Ectodermal cell (in vitro differentiated cells): ENCODE data around the gene KRTAP10-4.
"Not testable (repeated sequence)": the region's sequence is repeated elsewhere in the genome, so short reads cannot be mapped to it uniquely, and the experiment has no call there.

Experiments used
- H3K27ac ChIP-seq: 2 replicates; pipeline ENCODE4 v1.7.0; 2013; ENCODE audit warnings: mild to moderate bottlenecking, low read depth, low read length; ENCODE audit not compliant: insufficient read depth, poor library complexity, severe bottlenecking
- H3K27me3 ChIP-seq: 2 replicates; pipeline ENCODE4 v1.7.0; 2013; ENCODE audit warnings: mild to moderate bottlenecking, low read length; ENCODE audit not compliant: insufficient read depth, control insufficient read depth, poor library complexity, severe bottlenecking
- H3K36me3 ChIP-seq: one replicate; pipeline ENCODE4 v1.7.0; 2013; ENCODE audit warnings: low read length; ENCODE audit not compliant: control insufficient read depth, insufficient read depth
- H3K4me1 ChIP-seq: one replicate; pipeline ENCODE4 v1.7.0; 2013; ENCODE audit warnings: low read length; ENCODE audit not compliant: control insufficient read depth, insufficient read depth
- H3K4me3 ChIP-seq: 2 replicates; pipeline ENCODE4 v1.7.0; 2013; ENCODE audit warnings: low read depth, low read length, control low read depth; ENCODE audit not compliant: insufficient read depth
- H3K9me3 ChIP-seq: 2 replicates; pipeline ENCODE4 v1.7.0; 2013; ENCODE audit warnings: mild to moderate bottlenecking, low read length, moderate library complexity; ENCODE audit not compliant: control insufficient read depth
- WGBS, 2 experiments: methylation state at CpG; one replicate each; pipeline ENCODE4 v1.1.7; 2013; ENCODE audit warnings: missing lambda C conversion rate in 2 of 2; 5-methylcytosine and 5-hydroxymethylcytosine counted together

Gene KRTAP10-4

DNA sequence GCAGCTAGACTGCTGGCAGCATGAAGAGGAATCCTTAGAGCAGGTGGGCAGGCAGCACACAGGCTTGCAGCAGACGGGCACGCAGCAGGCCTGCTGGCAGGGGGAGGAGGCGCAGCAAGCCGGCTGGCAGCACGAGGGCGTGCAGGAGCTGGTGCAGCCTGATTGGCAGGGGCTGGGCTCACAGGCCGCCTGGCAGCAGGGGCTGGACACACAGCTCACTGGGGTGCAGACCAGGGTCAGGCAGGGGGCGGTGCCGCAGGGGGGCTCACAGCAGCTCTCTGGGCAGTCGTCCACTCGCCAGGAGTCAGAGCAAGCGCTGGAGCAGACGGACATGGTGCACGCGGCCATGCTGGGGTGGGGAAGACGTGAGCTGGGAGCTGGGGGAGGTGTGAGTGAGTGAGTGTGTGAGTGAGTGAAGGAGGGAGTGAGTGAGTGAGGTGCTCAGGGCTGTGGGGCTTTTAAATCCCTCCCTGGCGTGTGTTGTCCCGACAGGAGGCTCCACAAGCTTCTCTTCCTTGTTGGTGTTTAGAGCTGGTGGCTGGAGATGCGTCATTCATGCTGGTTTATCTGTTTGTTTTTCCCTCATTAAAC lies 6.8 kb downstream of the KRTAP10-4 start, which contains the start of gene KRTAP10-5:
TSS of gene KRTAP10-5 (minus strand) at position 374 of the 591 bp plus-strand sequence. CDS start at position 348, 26 bp downstream.
- H3K27me3 ChIP-seq, H3K4me1 ChIP-seq, H3K27ac ChIP-seq, H3K4me3 ChIP-seq, H3K36me3 ChIP-seq, H3K9me3 ChIP-seq: not testable (repeated sequence)
- WGBS, 2 experiments, result 81 to 83% methylated on average over 19 of the region's 19 CpGs

GRCh38 chr21:44581158-44581557 lies 7.6 kb downstream of the KRTAP10-4 start:
- Histone ChIP-seq H3K36me3 (no peaks in the 10 kb centered on the region), H3K27me3 (no peaks in the 10 kb centered on the region), H3K4me1 (peaks cover 4% of the 10 kb centered on the region), H3K9me3 (no peaks in the 10 kb centered on the region), H3K27ac (no peak overlapping the region), H3K4me3 (no peak overlapping the region)
- 93 to 97% methylated on average over 3 of the region's 3 CpGs for WGBS, 2 experiments

DNA sequence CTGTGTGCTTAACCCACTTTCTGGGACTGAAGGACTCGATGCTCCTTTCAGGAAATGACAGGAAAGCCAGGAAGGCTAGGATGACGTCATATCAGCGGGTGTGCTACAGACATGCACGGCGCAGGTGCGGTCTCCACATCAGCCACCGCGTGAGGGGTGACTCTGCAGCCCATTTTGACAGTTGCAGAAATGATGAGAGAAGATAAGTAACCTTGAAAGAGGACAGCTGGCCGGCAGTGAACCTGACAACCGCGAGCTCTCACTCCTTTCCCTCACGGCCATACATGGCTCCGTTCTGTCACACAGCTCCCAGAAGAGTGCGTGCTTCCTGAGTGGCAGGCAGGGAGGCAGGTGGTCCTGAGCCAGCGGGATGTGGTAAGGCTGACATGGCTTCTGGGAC lies 8.5 kb downstream of the KRTAP10-4 start:
- Histone ChIP-seq H3K9me3 (no peaks in the 10 kb centered on the region), H3K27me3 (no peaks in the 10 kb centered on the region), H3K4me1 (peaks cover 4% of the 10 kb centered on the region), H3K27ac (no peak overlapping the region), H3K36me3 (no peaks in the 10 kb centered on the region), H3K4me3 (no peak overlapping the region)
- 88 to 89% methylated on average over 15 of the region's 15 CpGs for WGBS, 2 experiments

DNA sequence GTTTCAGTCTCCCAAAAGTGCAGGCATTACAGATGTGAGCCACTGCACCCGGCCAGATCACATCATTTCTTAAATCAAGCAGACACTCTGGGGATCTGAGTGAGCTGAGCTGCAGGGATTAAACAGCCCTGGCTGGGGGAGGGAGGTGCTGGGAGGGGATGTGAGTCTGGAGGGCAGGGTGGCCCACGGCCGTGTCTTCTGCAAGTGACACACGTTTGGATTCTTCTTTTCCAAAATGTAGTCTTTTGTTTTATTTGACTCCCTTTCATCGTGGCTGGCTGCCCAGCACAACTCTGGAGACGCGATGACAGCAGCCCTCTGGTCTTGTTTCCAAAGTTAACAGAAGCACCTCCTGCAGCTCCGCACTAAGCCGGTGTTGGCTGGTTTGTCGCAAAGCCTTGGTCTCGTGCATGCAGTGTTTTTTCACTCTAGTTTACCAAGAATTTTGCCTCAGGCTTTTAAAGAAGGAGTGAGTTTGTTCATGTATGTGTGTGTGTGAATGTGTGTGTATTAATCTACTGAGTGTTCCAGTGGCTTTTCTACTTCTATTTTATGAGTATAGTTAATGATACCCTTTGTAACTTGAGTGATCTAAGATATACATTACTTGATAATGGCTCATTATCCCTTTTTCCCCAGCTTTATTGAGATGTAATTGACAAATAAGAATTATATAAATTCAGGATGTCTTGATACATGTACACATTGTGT lies 9.7 kb downstream of the KRTAP10-4 start:
- Histone ChIP-seq H3K27me3 (no peaks in the 10 kb centered on the region), H3K4me1 (peaks cover 4% of the 10 kb centered on the region), H3K4me3 (no peak overlapping the region), H3K36me3 (no peaks in the 10 kb centered on the region), H3K27ac (peak overlapping the region; percentile 50), H3K9me3 (no peaks in the 10 kb centered on the region)
- WGBS, 2 experiments, result 21 to 23% methylated on average over 11 of the region's 11 CpGs

GRCh38 chr21:44583800-44584147 lies 10.2 kb downstream of the KRTAP10-4 start:
- Histone ChIP-seq H3K4me3 (no peak overlapping the region), H3K36me3 (no peaks in the 10 kb centered on the region), H3K27ac (no peak overlapping the region), H3K27me3 (no peaks in the 10 kb centered on the region), H3K9me3 (no peaks in the 10 kb centered on the region), H3K4me1 (peaks cover 4% of the 10 kb centered on the region)
- 93% methylated on average over 5 to 6 of the region's 6 CpGs for WGBS, 2 experiments

DNA sequence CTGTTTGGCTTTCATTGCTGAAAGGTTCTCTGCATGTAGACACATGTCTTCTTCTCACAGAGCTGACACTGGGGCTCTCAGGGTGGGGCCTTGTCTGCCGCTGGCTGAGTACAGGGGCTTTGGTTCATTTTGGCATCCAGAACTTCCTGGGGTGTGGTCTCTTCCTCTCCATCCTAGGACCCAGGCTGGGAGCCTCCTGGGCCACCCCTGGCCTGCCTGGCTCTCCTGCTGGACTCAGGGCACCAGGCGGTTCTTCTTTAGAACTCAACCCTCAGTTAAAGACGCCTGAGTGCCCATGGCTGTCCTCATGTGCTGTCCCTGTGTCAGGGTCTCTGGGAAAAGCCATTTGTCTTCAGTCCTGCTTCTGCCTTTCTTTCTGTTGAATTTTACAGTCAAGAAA lies 12.4 kb downstream of the KRTAP10-4 start:
- no peak overlapping the region for H3K27ac ChIP-seq
- H3K4me3 ChIP-seq, result no peak overlapping the region
- no peaks in the 10 kb centered on the region for H3K27me3 ChIP-seq
- no peaks in the 10 kb centered on the region for H3K36me3 ChIP-seq
- no peaks in the 10 kb centered on the region for H3K9me3 ChIP-seq
- peaks cover 4% of the 10 kb centered on the region for H3K4me1 ChIP-seq
- 91 to 95% methylated on average over 3 of the region's 3 CpGs for WGBS, 2 experiments

GRCh38 chr21:44589094-44589493 lies 15.6 kb downstream of the KRTAP10-4 start:
- H3K9me3 ChIP-seq, result no peaks in the 10 kb centered on the region
- no peaks in the 10 kb centered on the region for H3K36me3 ChIP-seq
- peaks cover 13% of the 10 kb centered on the region for H3K4me1 ChIP-seq
- no peak overlapping the region for H3K27ac ChIP-seq
- H3K27me3 ChIP-seq, result no peaks in the 10 kb centered on the region
- WGBS, 2 experiments, result 95 to 98% methylated on average over 2 of the region's 2 CpGs
- no peak overlapping the region for H3K4me3 ChIP-seq

- H3K27ac ChIP-seq, result no peak overlapping the region
- no peak overlapping the region for H3K4me3 ChIP-seq
- peaks cover 12% of the 10 kb centered on the region for H3K4me1 ChIP-seq
- H3K9me3 ChIP-seq, result no peaks in the 10 kb centered on the region
- 93% methylated on average over 24 of the region's 24 CpGs for WGBS, 2 experiments
- H3K27me3 ChIP-seq, result no peaks in the 10 kb centered on the region
- H3K36me3 ChIP-seq, result no peaks in the 10 kb centered on the region
Measured at GRCh38 chr21:44589586-44590305, 16.2 kb downstream of the KRTAP10-4 start.

GRCh38 chr21:44590311-44590721 lies 16.8 kb downstream of the KRTAP10-4 start:
- Histone ChIP-seq H3K4me1 (peaks cover 12% of the 10 kb centered on the region), H3K27me3 (no peaks in the 10 kb centered on the region), H3K36me3 (no peaks in the 10 kb centered on the region), H3K4me3 (no peak overlapping the region), H3K9me3 (no peaks in the 10 kb centered on the region), H3K27ac (no peak overlapping the region)
- WGBS, 2 experiments, result 93 to 94% methylated on average over 10 of the region's 10 CpGs
